ENCODE data around the gene CACNG4. TPM values are rescaled to one million over a fixed set of nuclear protein-coding genes. Genes with fewer than 3 reads are reported as not detected.

Gene CACNG4
- total and polyA plus RNA-seq, 4 donors: 2.3 to 9.4 (median 4.1) TPM

DNA sequence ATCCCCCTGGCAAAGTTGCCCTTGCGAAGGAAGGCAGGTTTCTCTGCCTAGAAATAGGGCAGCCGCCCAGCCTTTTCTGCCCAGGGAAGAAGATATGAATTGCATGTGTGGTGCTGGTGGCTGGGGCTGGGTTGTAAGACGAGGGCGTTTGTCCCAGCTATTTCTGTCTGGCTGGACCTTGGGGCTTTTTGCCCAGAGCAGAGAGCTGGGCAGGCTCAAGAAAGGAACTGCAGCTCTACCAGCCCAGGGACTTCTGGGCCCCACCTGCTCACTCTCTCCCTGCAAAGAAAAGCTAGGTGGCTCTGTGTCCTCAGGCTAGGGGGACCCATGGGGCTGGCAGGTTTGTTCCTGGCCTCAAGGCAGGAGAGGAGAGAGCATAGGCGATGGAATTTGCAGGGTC is 80.4 kb downstream of the CACNG4 start:
- Histone ChIP-seq H3K9ac (ENCODE audit: insufficient read depth in 1 of 2, low read length in 2 of 2) (no peak overlapping the region), H3K9me3 (ENCODE audit: control insufficient read depth in 4 of 4, insufficient read depth in 3 of 4, low read length in 3 of 4) (peaks cover 0 to 20% (median 8%) of the 10 kb centered on the region in 4 donors), H3K27ac (ENCODE audit: low read depth in 1 of 2, low read length in 1 of 2) (no peak overlapping the region), H3K4me3 (no peak overlapping the region), H3K36me3 (ENCODE audit: control insufficient read depth in 4 of 4, insufficient read depth in 4 of 4, low read length in 4 of 4) (no peaks in the 10 kb centered on the region), H3K27me3 (ENCODE audit: control insufficient read depth in 3 of 3, insufficient read depth in 3 of 3, low read length in 2 of 3) (no peaks in the 10 kb centered on the region), H3K4me1 (ENCODE audit: control insufficient read depth in 5 of 5, insufficient read depth in 5 of 5, low read length in 5 of 5) (no peaks in the 10 kb centered on the region)
- ATAC-seq (ENCODE audit: insufficient read depth, low FRiP score) (no peak), DNase-seq (no peak)
- WGBS, 2 donors: 90 to 95% methylated on average over 5 of the region's 5 CpGs
- TF ChIP-seq, protein P1, sequence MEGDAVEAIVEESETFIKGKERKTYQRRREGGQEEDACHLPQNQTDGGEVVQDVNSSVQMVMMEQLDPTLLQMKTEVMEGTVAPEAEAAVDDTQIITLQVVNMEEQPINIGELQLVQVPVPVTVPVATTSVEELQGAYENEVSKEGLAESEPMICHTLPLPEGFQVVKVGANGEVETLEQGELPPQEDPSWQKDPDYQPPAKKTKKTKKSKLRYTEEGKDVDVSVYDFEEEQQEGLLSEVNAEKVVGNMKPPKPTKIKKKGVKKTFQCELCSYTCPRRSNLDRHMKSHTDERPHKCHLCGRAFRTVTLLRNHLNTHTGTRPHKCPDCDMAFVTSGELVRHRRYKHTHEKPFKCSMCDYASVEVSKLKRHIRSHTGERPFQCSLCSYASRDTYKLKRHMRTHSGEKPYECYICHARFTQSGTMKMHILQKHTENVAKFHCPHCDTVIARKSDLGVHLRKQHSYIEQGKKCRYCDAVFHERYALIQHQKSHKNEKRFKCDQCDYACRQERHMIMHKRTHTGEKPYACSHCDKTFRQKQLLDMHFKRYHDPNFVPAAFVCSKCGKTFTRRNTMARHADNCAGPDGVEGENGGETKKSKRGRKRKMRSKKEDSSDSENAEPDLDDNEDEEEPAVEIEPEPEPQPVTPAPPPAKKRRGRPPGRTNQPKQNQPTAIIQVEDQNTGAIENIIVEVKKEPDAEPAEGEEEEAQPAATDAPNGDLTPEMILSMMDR (IDR thresholded peaks at IDR 0.05; ENCODE audit: control extremely low read depth, extremely low read depth): no peak

DNA sequence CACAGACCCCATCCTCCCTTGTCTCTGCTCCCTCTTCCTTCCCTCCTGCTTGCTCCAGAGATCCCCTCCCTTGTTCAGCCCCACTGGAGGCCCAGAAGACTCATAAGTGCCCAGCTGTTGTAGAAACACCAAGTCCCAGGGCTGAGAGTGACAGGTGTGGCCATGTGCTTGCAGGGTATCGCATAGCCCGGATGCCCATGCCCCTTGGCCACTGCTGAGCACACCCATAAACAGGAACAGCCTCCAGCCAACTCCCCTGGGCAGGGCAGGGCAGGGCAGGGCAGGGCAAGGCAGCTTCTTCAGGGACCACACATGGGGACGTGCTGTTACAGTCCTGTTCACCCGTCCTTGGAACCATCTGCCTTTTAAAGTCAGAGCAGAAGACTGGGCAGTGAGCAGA is 81.9 kb downstream of the CACNG4 start:
- no peak for DNase-seq
- no peak overlapping the region for H3K4me3 ChIP-seq
- 83 to 84% methylated on average over 4 of the region's 4 CpGs for WGBS, 2 donors

DNA sequence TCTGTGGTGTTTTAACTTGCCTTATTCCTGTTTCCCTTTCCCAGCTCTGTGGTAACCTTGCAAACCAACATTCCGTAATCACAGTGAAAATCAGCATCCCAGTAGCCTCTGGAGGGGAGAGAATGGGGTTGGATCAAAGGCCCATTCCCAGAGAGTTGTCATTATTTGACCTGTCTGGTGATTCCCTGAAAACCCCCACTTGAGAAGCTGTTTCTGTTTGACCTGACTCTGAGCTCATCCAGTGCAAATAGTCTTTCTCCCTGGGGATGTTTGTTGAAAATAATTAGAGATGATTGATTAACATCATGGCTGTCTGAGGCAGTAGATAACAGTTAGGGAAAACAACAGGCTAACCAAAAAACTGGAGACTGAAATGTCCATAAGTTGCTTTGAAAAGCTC is 82.9 kb downstream of the CACNG4 start:
- Histone ChIP-seq H3K36me3 (ENCODE audit: control insufficient read depth in 4 of 4, insufficient read depth in 4 of 4, low read length in 4 of 4) (no peaks in the 10 kb centered on the region), H3K4me1 (ENCODE audit: control insufficient read depth in 5 of 5, insufficient read depth in 5 of 5, low read length in 5 of 5) (no peaks in the 10 kb centered on the region), H3K9ac (ENCODE audit: insufficient read depth in 1 of 2, low read length in 2 of 2) (no peak overlapping the region), H3K27me3 (ENCODE audit: control insufficient read depth in 3 of 3, insufficient read depth in 3 of 3, low read length in 2 of 3) (no peaks in the 10 kb centered on the region), H3K27ac (ENCODE audit: low read depth in 1 of 2, low read length in 1 of 2) (no peak overlapping the region), H3K9me3 (ENCODE audit: control insufficient read depth in 4 of 4, insufficient read depth in 3 of 4, low read length in 3 of 4) (peaks cover 0 to 22% (median 10%) of the 10 kb centered on the region in 4 donors), H3K4me3 (no peak overlapping the region)
- 81 to 89% methylated on average over 1 of the region's 1 CpG for WGBS, 2 donors
- no peak for DNase-seq
- TF ChIP-seq, protein P1 (IDR thresholded peaks at IDR 0.05; ENCODE audit: control extremely low read depth, extremely low read depth): no peak
- no peak for ATAC-seq (ENCODE audit: insufficient read depth, low FRiP score)

More for the DNA sequence above, 81.9 kb downstream of the CACNG4 start:
- TF ChIP-seq, protein P1 (IDR thresholded peaks at IDR 0.05; ENCODE audit: control extremely low read depth, extremely low read depth): no peak
- Histone ChIP-seq H3K9me3 (ENCODE audit: control insufficient read depth in 4 of 4, insufficient read depth in 3 of 4, low read length in 3 of 4) (peaks cover 0 to 22% (median 10%) of the 10 kb centered on the region in 4 donors), H3K27me3 (ENCODE audit: control insufficient read depth in 3 of 3, insufficient read depth in 3 of 3, low read length in 2 of 3) (no peaks in the 10 kb centered on the region), H3K4me1 (ENCODE audit: control insufficient read depth in 5 of 5, insufficient read depth in 5 of 5, low read length in 5 of 5) (no peaks in the 10 kb centered on the region), H3K27ac (ENCODE audit: low read depth in 1 of 2, low read length in 1 of 2) (no peak overlapping the region), H3K9ac (ENCODE audit: insufficient read depth in 1 of 2, low read length in 2 of 2) (no peak overlapping the region), H3K36me3 (ENCODE audit: control insufficient read depth in 4 of 4, insufficient read depth in 4 of 4, low read length in 4 of 4) (no peaks in the 10 kb centered on the region)
- no peak for ATAC-seq (ENCODE audit: insufficient read depth, low FRiP score)

Data from lung (tissue), 12 donors.